Endometrial microvascular endothelial cells (primary cell): ENCODE data around the gene ELOVL3. TPM values are rescaled to one million over a fixed set of nuclear protein-coding genes. Genes with fewer than 3 reads are reported as not detected.

Source experiments
- total RNA-seq: library from RNA; depleted of rRNA; stranded (reverse); fragments of >200 nt; gene quantifications from one replicate; pipeline ENCODE4 v1.2.3, GENCODE V29; 2015; ENCODE audit errors: inconsistent ontology term

ELOVL3 gene
- total RNA-seq, 1 donor from 2014 or later = not detected

Other genes with a start within 250 kb of the ELOVL3 start
- 9.3 TPM for gene ARMH3, start 170.1 kb upstream of the ELOVL3 start, total RNA-seq
- gene HPS6, start 160.9 kb upstream of the ELOVL3 start, total RNA-seq = 44.3 TPM
- 27.9 TPM for gene LDB1, start 105.9 kb upstream of the ELOVL3 start, total RNA-seq
- 21.6 TPM for gene PPRC1, start 93.3 kb upstream of the ELOVL3 start, total RNA-seq
- 82.0 TPM for gene NOLC1, start 73.9 kb upstream of the ELOVL3 start, total RNA-seq
- gene PITX3, start 15.2 kb downstream of the ELOVL3 start, total RNA-seq = not detected
- gene GBF1, start 19.2 kb downstream of the ELOVL3 start, total RNA-seq = 47.4 TPM
- 33.1 TPM for gene NFKB2, start 169.4 kb downstream of the ELOVL3 start, total RNA-seq
- not detected for gene PSD, start 192.5 kb downstream of the ELOVL3 start, total RNA-seq
- 6.8 TPM for gene FBXL15, start 194.5 kb downstream of the ELOVL3 start, total RNA-seq
- gene CUEDC2, start 206.3 kb downstream of the ELOVL3 start, total RNA-seq = 82.7 TPM
- not detected for gene C10orf95, start 225.2 kb downstream of the ELOVL3 start, total RNA-seq